Colonic mucosa (tissue), 4 donors: ENCODE results near the gene IRF7. TPM values are rescaled to one million over a fixed set of nuclear protein-coding genes. Genes with fewer than 3 reads are reported as not detected.

Experiments
- DNase-seq: peaks from one replicate; pipeline ENCODE4 v3.0.0-alpha.2; 2020
- H3K27ac ChIP-seq: fragments of 200-600 bp; one replicate; pipeline ENCODE4 v1.8.0; 2021
- H3K27me3 ChIP-seq: fragments of 200-600 bp; one replicate; pipeline ENCODE4 v1.8.0; 2021
- H3K36me3 ChIP-seq: fragments of 200-600 bp; one replicate; pipeline ENCODE4 v1.8.0; 2021
- H3K4me1 ChIP-seq: fragments of 200-600 bp; one replicate; pipeline ENCODE4 v1.8.0; 2021; ENCODE audit warnings: mild to moderate bottlenecking
- H3K4me3 ChIP-seq: fragments of 200-600 bp; one replicate; pipeline ENCODE4 v1.8.0; 2021
- H3K9ac ChIP-seq, 2 donors: one replicate each; pipeline ENCODE4 v1.7.0; 2013; ENCODE audit warnings: control low read depth in 2 of 2, low read depth in 2 of 2, low read length in 2 of 2
- H3K9me3 ChIP-seq: fragments of 200-600 bp; one replicate; pipeline ENCODE4 v1.8.0; 2021
- CTCF ChIP-seq: fragments of 200-600 bp; IDR thresholded peaks from one replicate; pipeline ENCODE4 v1.8.0; 2022; ENCODE audit warnings: antibody characterized with exemption, mild to moderate bottlenecking
- intact Hi-C: fragments of 100-400 bp; cut with DNase I; formaldehyde crosslinking; loops from one replicate; pipeline ENCODE4 v1.14.1; 2022
- total RNA-seq, 2 donors: library from RNA; stranded (reverse); fragmentation: NEBNext Ultra II Directional in 1 of 2; extraction: Animal tissue kit (Norgen Biotek cat#: 25700) in 1 of 2; gene quantifications; one replicate each; pipeline ENCODE4 v1.2.1, GENCODE V29; 2021
- donor health status: healthy.
- donor health status: DM: no; HTN: no; CAD: no.
- donor health status: DM: no; HTN: no; CAD: no.

Gene IRF7
- total RNA-seq, 2 donors from 2014 or later: 22.1 to 25.6 TPM

GRCh38 chr11:613369-613968 is 2.3 kb downstream of the IRF7 start:
- Histone ChIP-seq H3K9me3 (no peaks in the 10 kb centered on the region), H3K36me3 (peaks cover 11% of the 10 kb centered on the region), H3K27me3 (no peaks in the 10 kb centered on the region), H3K4me1 (peaks cover 41% of the 10 kb centered on the region), H3K27ac (peak overlapping the region; percentile 95), H3K9ac (peak overlapping the region; percentile 50 to 78), H3K4me3 (peak overlapping the region; percentile 8)
- intact Hi-C loops: no loop called here
- TF ChIP-seq CTCF: no peak
- DNase-seq: peak; percentile 87

- no peaks in the 10 kb centered on the region for H3K27me3 ChIP-seq
- H3K4me1 ChIP-seq: peaks cover 41% of the 10 kb centered on the region
- peak overlapping the region; percentile 83 for H3K27ac ChIP-seq
- intact Hi-C loops: no loop called here
- peak overlapping the region in 1 of 2 donors; percentile 27 for H3K9ac ChIP-seq
- peak overlapping the region; percentile 3 for H3K4me3 ChIP-seq
- peaks cover 14% of the 10 kb centered on the region for H3K36me3 ChIP-seq
- DNase-seq: no peak
- TF ChIP-seq CTCF: no peak
- H3K9me3 ChIP-seq: no peaks in the 10 kb centered on the region
These were observed 2.8 kb downstream of the IRF7 start for GRCh38 chr11:612961-613300.

- Histone ChIP-seq H3K4me3 (no peak overlapping the region), H3K36me3 (peaks cover 15% of the 10 kb centered on the region), H3K9me3 (no peaks in the 10 kb centered on the region), H3K27ac (peak overlapping the region; percentile 83), H3K27me3 (no peaks in the 10 kb centered on the region), H3K4me1 (peaks cover 41% of the 10 kb centered on the region), H3K9ac (peak overlapping the region in 1 of 2 donors; percentile 27)
- intact Hi-C loops: no loop called here
- peak; percentile 37 for TF ChIP-seq CTCF
- peak; percentile 85 for DNase-seq
These were observed 3.4 kb downstream of the IRF7 start for GRCh38 chr11:612201-612960.

GRCh38 chr11:611001-611996 is 4.5 kb downstream of the IRF7 start:
- H3K9me3 ChIP-seq: no peaks in the 10 kb centered on the region
- TF ChIP-seq CTCF: no peak
- H3K9ac ChIP-seq: peak overlapping the region in 1 of 2 donors; percentile 27
- H3K27me3 ChIP-seq: no peaks in the 10 kb centered on the region
- intact Hi-C loops: no loop called here
- peaks cover 26% of the 10 kb centered on the region for H3K36me3 ChIP-seq
- DNase-seq: no peak
- peaks cover 36% of the 10 kb centered on the region for H3K4me1 ChIP-seq
- H3K27ac ChIP-seq: peak overlapping the region; percentile 83
- H3K4me3 ChIP-seq: no peak overlapping the region

GRCh38 chr11:610146-610801 is 5.5 kb downstream of the IRF7 start:
- no peak for TF ChIP-seq CTCF
- Histone ChIP-seq H3K27me3 (no peaks in the 10 kb centered on the region), H3K9me3 (no peaks in the 10 kb centered on the region), H3K27ac (no peak overlapping the region), H3K9ac (no peak overlapping the region), H3K36me3 (peaks cover 35% of the 10 kb centered on the region), H3K4me1 (peaks cover 32% of the 10 kb centered on the region), H3K4me3 (no peak overlapping the region)
- intact Hi-C loops: no loop called here
- no peak for DNase-seq
